ENCODE measurements around the gene ATOSA. TPM values are rescaled to one million over a fixed set of nuclear protein-coding genes. Genes with fewer than 3 reads are reported as not detected.

ATOSA gene
- total RNA-seq, 1 experiment from 2014 or later, result 13.2 TPM

DNA sequence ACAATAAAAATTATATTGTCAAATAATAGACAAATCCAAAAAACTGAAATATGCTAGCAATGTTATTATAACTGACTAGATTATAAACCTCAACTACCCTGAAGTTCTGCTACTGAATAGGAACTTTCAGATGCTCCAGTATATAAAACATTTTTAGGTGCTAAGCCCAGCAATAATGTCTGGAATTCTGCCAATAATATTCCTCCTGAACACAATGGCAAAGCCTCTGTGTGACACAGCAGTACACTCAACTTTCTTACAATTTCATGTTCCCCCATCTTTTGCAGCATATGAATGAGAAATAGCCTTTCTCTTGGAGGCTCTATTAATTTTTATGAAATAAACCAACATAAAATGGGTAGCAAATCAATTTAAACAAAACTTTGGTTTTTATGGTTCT, 29.5 kb downstream of the ATOSA start:
- Mint-ChIP-seq H3K27me3 (ENCODE audit: low read depth) (no peaks in the 10 kb centered on the region), H3K27ac (no peak overlapping the region), H3K4me1 (peaks cover 9% of the 10 kb centered on the region), H3K9me3 (no peaks in the 10 kb centered on the region), H3K4me3 (no peak overlapping the region), H3K36me3 (no peaks in the 10 kb centered on the region)
- POLR2A ChIA-PET, result no interaction called here
- DNase-seq (ENCODE audit: low spot score) (no peak), ATAC-seq (no peak)
- TF ChIP-seq FOXP1 (CRISPR knock-in tag; IDR thresholded peaks at IDR 0.05; ENCODE audit: borderline replicate concordance) (no peak), AFF4 (CRISPR knock-in tag; IDR thresholded peaks at IDR 0.05; ENCODE audit: borderline replicate concordance) (no peak)
- CTCF ChIA-PET, result no interaction called here

DNA sequence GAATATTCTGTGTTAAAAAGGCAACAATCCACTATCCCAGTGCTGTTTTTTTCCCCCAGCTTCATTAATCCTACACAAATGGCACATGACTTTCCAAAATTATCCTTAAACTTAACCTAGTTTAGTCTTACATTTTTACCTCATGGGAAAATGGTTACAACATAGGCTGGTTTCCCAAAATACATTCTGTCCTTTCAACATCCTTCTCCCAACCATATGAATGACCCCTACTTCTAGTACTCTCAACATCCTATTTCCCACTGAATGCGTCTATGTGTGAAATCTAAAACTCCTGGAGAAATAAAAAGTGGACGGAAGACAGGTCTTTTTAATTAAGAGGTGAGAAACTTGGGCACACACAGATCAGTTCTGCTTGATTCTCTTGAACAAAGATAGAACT, 33.3 kb downstream of the ATOSA start:
- Mint-ChIP-seq H3K4me1 (no peaks in the 10 kb centered on the region), H3K27ac (no peak overlapping the region), H3K36me3 (no peaks in the 10 kb centered on the region), H3K27me3 (ENCODE audit: low read depth) (no peaks in the 10 kb centered on the region), H3K4me3 (no peak overlapping the region), H3K9me3 (no peaks in the 10 kb centered on the region)
- ChIA-PET POLR2A (no interaction called here), CTCF (no interaction called here)
- no peak for TF ChIP-seq ZNF263 (CRISPR knock-in tag; IDR thresholded peaks at IDR 0.05; ENCODE audit: low read depth)
- no peak for ATAC-seq
- DNase-seq (ENCODE audit: low spot score), result no peak

DNA sequence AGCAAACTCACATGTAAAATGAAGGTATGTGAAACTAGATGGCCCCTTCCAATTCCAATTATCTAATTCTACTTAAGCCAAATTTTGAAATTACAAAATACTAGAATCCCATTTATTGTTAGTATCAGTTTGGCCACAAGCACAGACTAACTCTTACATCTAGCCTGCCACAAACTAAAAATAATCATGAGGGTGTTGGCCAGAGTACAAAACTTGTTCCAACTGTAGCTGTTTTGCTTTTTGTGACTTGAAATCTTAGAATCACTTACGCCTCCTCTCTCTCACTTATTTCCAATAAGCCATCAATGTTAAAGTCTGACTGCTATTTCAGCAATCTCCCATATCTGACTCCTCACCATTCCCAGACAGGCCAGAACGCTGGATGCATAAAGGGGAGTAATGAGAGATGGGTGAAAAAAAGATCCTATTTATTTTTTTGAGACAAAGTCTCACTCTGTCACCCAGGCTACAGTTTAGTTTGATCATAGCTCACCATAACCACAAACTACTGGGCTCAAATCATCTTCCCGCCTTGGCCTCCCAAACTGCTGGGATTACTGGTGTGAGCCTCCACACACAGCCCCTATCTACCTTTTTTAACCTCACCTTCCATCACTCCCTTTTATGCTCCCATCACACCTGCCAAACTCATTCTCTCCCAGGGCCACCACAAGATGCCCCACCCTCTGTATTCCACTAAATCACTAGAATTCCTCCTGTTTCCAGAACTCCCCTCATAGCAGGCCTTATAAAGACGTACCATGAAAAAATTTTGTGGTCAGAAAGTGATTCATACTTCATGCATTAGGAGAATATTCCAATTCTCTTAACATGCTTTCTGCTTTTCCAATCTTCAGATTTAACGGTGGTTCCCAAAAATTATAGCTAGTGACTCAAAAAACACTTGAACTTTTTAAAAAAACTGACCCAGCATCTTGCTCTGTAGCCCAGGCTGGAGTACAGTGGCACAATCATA, 36.5 kb downstream of the ATOSA start:
- POLR2A ChIA-PET, result no interaction called here
- H3K27me3 Mint-ChIP-seq (ENCODE audit: low read depth), result no peaks in the 10 kb centered on the region
- ATAC-seq, result no peak
- no peak overlapping the region for H3K27ac Mint-ChIP-seq
- H3K4me3 Mint-ChIP-seq, result no peak overlapping the region
- no peak for DNase-seq (ENCODE audit: low spot score)
- H3K9me3 Mint-ChIP-seq, result no peaks in the 10 kb centered on the region
- CTCF ChIA-PET, result no interaction called here
- no peaks in the 10 kb centered on the region for H3K4me1 Mint-ChIP-seq
- H3K36me3 Mint-ChIP-seq, result no peaks in the 10 kb centered on the region
- TF ChIP-seq, protein P1, sequence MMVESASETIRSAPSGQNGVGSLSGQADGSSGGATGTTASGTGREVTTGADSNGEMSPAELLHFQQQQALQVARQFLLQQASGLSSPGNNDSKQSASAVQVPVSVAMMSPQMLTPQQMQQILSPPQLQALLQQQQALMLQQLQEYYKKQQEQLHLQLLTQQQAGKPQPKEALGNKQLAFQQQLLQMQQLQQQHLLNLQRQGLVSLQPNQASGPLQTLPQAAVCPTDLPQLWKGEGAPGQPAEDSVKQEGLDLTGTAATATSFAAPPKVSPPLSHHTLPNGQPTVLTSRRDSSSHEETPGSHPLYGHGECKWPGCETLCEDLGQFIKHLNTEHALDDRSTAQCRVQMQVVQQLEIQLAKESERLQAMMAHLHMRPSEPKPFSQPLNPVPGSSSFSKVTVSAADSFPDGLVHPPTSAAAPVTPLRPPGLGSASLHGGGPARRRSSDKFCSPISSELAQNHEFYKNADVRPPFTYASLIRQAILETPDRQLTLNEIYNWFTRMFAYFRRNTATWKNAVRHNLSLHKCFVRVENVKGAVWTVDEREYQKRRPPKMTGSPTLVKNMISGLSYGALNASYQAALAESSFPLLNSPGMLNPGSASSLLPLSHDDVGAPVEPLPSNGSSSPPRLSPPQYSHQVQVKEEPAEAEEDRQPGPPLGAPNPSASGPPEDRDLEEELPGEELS (CRISPR knock-in tag; IDR thresholded peaks at IDR 0.05), result no peak
- TF ChIP-seq NFE2L1 (CRISPR knock-in tag; IDR thresholded peaks at IDR 0.05) (no peak), ZNF121 (CRISPR knock-in tag; IDR thresholded peaks at IDR 0.05) (no peak), ARID4B (CRISPR knock-in tag; IDR thresholded peaks at IDR 0.05; ENCODE audit: borderline replicate concordance) (no peak), NFATC4 (CRISPR knock-in tag; IDR thresholded peaks at IDR 0.05) (no peak), E2F4 (CRISPR knock-in tag; IDR thresholded peaks at IDR 0.05; ENCODE audit: borderline replicate concordance, low read depth) (no peak), IRF1 (CRISPR knock-in tag; IDR thresholded peaks at IDR 0.05) (no peak), ETV6 (CRISPR knock-in tag; IDR thresholded peaks at IDR 0.05) (no peak)
- TF ChIP-seq, protein P2, sequence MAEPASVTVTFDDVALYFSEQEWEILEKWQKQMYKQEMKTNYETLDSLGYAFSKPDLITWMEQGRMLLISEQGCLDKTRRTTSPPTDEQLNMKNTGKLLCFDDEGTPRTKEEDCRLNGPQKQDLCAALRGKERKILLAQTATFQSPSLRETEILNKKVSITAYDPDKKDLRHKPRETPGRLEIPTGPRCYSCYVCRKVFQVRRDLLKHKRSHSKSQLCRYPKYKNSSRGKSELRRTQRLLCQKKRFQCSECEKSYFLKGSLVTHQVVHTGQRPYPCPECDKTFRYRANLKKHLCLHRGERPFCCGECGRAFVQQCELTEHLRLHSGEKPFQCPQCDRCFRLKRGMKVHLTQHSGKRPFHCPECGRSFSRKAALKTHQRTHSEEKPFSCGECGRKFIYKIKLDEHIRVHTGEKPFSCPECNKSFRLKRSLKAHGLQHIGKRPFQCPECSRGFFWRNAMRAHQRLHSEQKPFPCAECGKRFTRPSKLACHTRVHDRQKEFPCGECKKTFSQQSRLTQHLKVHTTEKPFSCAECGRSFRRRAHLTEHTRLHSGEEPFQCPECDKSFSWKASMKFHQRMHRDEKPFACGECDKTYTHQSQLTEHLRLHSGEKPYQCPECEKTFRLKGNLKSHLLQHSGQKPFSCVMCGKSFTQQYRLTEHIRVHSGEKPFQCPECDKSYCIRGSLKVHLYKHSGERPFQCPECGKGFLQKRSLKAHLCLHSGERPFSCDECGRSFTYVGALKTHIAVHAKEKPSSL (CRISPR knock-in tag; conservative IDR thresholded peaks at IDR 0.05), result no peak
- TF ChIP-seq, protein P3, sequence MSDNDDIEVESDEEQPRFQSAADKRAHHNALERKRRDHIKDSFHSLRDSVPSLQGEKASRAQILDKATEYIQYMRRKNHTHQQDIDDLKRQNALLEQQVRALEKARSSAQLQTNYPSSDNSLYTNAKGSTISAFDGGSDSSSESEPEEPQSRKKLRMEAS (CRISPR knock-in tag; IDR thresholded peaks at IDR 0.05), result no peak
